WTC11 (cell line): Measurements from ENCODE around the gene PPIH.

Experiments used
- CBFB ChIP-seq: sonication (generic); formaldehyde crosslinking; IDR thresholded peaks from 2 replicates; pipeline ENCODE4 v1.8.1; 2022; ENCODE audit warnings: mild to moderate bottlenecking, low read depth, missing genetic modification reagents
- CREM ChIP-seq: sonication (generic); formaldehyde crosslinking; IDR thresholded peaks from 2 replicates; pipeline ENCODE4 v1.8.1; 2022; ENCODE audit warnings: mild to moderate bottlenecking, missing genetic modification reagents, moderate library complexity
- ELF4 ChIP-seq: sonication (generic); formaldehyde crosslinking; IDR thresholded peaks from 2 replicates; pipeline ENCODE4 v1.8.1; 2022; ENCODE audit warnings: low read depth, mild to moderate bottlenecking, moderate library complexity, missing genetic modification reagents
- FOXP1 ChIP-seq: sonication (generic); formaldehyde crosslinking; IDR thresholded peaks from 2 replicates; pipeline ENCODE4 v1.8.0; 2022; ENCODE audit warnings: missing genetic modification reagents, mild to moderate bottlenecking, moderate library complexity, borderline replicate concordance
- GABPB1 ChIP-seq: sonication (generic); formaldehyde crosslinking; IDR thresholded peaks from 2 replicates; pipeline ENCODE4 v1.8.1; 2023; ENCODE audit warnings: mild to moderate bottlenecking, missing genetic modification reagents
- JUN ChIP-seq: sonication (generic); formaldehyde crosslinking; IDR thresholded peaks from 2 replicates; pipeline ENCODE4 v1.8.0; 2023; ENCODE audit warnings: mild to moderate bottlenecking, missing genetic modification reagents
- NR2C2 ChIP-seq: sonication (generic); formaldehyde crosslinking; IDR thresholded peaks from 2 replicates; pipeline ENCODE4 v1.8.0; 2022; ENCODE audit warnings: mild to moderate bottlenecking, missing genetic modification reagents
- SMAD3 ChIP-seq: sonication (generic); formaldehyde crosslinking; IDR thresholded peaks from 2 replicates; pipeline ENCODE4 v1.8.0; 2022; ENCODE audit warnings: missing genetic modification reagents, mild to moderate bottlenecking, borderline replicate concordance
- ZNF121 ChIP-seq: sonication (generic); formaldehyde crosslinking; IDR thresholded peaks from 2 replicates; pipeline ENCODE4 v1.8.0; 2023; ENCODE audit warnings: missing genetic modification reagents
- ZNF138 ChIP-seq: sonication (generic); formaldehyde crosslinking; conservative IDR thresholded peaks from 2 replicates; pipeline ENCODE4 v1.8.1; 2022; ENCODE audit warnings: mild to moderate bottlenecking, moderate library complexity, missing genetic modification reagents
- TF ChIP-seq, protein P1 (sequence below): fragments of 200-600 bp; IDR thresholded peaks from 2 replicates; pipeline ENCODE4 v1.8.0; 2022; ENCODE audit warnings: antibody characterized with exemption
- TF ChIP-seq, protein P2 (sequence below): sonication (generic); formaldehyde crosslinking; IDR thresholded peaks from 2 replicates; pipeline ENCODE4 v1.8.1; 2022; ENCODE audit warnings: mild to moderate bottlenecking, missing genetic modification reagents, moderate library complexity, borderline replicate concordance
- TF ChIP-seq, protein P3 (sequence below): sonication (generic); formaldehyde crosslinking; IDR thresholded peaks from 2 replicates; pipeline ENCODE4 v1.8.1; 2022; ENCODE audit warnings: low read depth, mild to moderate bottlenecking, moderate library complexity, missing genetic modification reagents, borderline replicate concordance
- TF ChIP-seq, protein P4 (sequence below): sonication (generic); formaldehyde crosslinking; IDR thresholded peaks from 2 replicates; pipeline ENCODE4 v1.8.0; 2022; ENCODE audit warnings: missing genetic modification reagents

DNA sequence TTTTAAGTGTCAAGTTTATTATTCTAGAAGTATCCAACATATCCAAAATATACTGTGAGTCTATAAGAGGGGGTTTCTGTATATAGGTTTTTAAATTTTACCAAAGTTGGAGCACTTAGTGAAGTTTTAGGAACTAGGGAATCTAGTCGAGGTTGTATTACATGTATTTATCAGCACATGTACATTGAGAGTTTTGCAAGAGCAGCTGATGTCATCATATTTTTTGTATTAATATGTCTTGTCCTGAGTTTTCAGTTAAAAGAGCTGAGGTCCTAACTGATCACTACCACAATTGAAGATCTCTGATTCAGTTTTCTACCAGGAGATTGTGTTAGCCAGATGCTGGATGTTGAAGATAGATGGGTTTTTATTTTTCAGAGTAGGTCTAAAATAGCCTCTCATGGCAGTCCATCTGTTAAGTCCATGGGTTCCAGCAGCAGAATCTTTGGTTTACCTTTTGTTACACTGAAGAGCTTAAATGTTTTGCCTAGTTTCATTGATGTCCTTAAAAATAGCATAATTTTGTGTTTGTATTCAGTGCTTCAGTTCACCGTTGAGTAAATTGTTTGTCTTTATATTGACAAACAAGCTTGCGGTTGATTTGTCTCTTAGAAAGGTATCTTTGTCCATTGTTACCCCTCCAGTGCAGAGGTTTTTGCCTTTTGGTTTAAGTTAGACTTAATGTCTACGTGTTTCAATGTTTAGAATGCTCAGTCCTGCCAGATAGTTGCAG, 40.0 kb downstream of the PPIH start:
- TF ChIP-seq, protein P1, sequence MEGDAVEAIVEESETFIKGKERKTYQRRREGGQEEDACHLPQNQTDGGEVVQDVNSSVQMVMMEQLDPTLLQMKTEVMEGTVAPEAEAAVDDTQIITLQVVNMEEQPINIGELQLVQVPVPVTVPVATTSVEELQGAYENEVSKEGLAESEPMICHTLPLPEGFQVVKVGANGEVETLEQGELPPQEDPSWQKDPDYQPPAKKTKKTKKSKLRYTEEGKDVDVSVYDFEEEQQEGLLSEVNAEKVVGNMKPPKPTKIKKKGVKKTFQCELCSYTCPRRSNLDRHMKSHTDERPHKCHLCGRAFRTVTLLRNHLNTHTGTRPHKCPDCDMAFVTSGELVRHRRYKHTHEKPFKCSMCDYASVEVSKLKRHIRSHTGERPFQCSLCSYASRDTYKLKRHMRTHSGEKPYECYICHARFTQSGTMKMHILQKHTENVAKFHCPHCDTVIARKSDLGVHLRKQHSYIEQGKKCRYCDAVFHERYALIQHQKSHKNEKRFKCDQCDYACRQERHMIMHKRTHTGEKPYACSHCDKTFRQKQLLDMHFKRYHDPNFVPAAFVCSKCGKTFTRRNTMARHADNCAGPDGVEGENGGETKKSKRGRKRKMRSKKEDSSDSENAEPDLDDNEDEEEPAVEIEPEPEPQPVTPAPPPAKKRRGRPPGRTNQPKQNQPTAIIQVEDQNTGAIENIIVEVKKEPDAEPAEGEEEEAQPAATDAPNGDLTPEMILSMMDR, result no peak
- TF ChIP-seq GABPB1 (CRISPR knock-in tag), result no peak
- no peak for TF ChIP-seq FOXP1 (CRISPR knock-in tag)
- TF ChIP-seq ZNF121 (CRISPR knock-in tag), result no peak
- TF ChIP-seq JUN (CRISPR knock-in tag), result no peak
- TF ChIP-seq ELF4 (CRISPR knock-in tag), result no peak
- TF ChIP-seq, protein P2, sequence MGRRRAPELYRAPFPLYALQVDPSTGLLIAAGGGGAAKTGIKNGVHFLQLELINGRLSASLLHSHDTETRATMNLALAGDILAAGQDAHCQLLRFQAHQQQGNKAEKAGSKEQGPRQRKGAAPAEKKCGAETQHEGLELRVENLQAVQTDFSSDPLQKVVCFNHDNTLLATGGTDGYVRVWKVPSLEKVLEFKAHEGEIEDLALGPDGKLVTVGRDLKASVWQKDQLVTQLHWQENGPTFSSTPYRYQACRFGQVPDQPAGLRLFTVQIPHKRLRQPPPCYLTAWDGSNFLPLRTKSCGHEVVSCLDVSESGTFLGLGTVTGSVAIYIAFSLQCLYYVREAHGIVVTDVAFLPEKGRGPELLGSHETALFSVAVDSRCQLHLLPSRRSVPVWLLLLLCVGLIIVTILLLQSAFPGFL, result no peak
- no peak for TF ChIP-seq CREM (CRISPR knock-in tag)
- TF ChIP-seq NR2C2 (CRISPR knock-in tag), result no peak
- TF ChIP-seq ZNF138, result no peak
- TF ChIP-seq, protein P3, sequence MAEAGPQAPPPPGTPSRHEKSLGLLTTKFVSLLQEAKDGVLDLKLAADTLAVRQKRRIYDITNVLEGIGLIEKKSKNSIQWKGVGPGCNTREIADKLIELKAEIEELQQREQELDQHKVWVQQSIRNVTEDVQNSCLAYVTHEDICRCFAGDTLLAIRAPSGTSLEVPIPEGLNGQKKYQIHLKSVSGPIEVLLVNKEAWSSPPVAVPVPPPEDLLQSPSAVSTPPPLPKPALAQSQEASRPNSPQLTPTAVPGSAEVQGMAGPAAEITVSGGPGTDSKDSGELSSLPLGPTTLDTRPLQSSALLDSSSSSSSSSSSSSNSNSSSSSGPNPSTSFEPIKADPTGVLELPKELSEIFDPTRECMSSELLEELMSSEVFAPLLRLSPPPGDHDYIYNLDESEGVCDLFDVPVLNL (CRISPR knock-in tag), result no peak
- TF ChIP-seq CBFB (CRISPR knock-in tag), result no peak
- no peak for TF ChIP-seq SMAD3 (CRISPR knock-in tag)
- TF ChIP-seq, protein P4, sequence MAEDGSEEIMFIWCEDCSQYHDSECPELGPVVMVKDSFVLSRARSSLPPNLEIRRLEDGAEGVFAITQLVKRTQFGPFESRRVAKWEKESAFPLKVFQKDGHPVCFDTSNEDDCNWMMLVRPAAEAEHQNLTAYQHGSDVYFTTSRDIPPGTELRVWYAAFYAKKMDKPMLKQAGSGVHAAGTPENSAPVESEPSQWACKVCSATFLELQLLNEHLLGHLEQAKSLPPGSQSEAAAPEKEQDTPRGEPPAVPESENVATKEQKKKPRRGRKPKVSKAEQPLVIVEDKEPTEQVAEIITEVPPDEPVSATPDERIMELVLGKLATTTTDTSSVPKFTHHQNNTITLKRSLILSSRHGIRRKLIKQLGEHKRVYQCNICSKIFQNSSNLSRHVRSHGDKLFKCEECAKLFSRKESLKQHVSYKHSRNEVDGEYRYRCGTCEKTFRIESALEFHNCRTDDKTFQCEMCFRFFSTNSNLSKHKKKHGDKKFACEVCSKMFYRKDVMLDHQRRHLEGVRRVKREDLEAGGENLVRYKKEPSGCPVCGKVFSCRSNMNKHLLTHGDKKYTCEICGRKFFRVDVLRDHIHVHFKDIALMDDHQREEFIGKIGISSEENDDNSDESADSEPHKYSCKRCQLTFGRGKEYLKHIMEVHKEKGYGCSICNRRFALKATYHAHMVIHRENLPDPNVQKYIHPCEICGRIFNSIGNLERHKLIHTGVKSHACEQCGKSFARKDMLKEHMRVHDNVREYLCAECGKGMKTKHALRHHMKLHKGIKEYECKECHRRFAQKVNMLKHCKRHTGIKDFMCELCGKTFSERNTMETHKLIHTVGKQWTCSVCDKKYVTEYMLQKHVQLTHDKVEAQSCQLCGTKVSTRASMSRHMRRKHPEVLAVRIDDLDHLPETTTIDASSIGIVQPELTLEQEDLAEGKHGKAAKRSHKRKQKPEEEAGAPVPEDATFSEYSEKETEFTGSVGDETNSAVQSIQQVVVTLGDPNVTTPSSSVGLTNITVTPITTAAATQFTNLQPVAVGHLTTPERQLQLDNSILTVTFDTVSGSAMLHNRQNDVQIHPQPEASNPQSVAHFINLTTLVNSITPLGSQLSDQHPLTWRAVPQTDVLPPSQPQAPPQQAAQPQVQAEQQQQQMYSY (CRISPR knock-in tag), result no peak
